Head of caudate nucleus (tissue), 42 donors: ENCODE measurements around the gene SUN5.

Source experiments
- DNase-seq, 42 donors: peaks; one replicate each; pipeline versions ENCODE4 v3.0.0 to v3.0.0-alpha.2; 2020 to 2021; ENCODE audit warnings: mixed read lengths in 7 of 42
- intact Hi-C: fragments of 100-400 bp; cut with DNase I; formaldehyde crosslinking; loops from one replicate; pipeline ENCODE4 v1.15.0; 2022

Gene SUN5

DNA sequence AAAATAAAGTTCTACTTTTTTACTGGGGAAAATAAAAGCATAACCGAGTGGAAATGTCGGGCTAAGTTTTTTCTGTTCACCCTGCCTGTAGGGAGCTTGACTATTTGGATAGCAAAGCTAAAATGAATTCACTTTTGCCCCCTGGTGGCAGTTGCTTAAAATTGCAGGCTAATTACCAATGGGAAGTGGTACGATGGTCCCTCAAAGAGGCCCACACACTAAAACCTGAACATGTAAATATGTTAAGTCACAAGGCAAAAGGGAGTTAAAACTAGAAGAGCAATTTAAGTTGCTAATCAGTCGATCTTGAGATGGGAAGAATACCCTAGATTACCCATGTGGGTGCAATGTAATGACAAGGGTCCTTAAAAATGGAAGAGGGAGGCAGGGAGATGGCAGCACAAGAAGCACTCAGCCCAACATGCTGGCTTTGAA, 916 bp upstream of the SUN5 start:
- intact Hi-C loops = no loop called here
- DNase-seq = no peak

DNA sequence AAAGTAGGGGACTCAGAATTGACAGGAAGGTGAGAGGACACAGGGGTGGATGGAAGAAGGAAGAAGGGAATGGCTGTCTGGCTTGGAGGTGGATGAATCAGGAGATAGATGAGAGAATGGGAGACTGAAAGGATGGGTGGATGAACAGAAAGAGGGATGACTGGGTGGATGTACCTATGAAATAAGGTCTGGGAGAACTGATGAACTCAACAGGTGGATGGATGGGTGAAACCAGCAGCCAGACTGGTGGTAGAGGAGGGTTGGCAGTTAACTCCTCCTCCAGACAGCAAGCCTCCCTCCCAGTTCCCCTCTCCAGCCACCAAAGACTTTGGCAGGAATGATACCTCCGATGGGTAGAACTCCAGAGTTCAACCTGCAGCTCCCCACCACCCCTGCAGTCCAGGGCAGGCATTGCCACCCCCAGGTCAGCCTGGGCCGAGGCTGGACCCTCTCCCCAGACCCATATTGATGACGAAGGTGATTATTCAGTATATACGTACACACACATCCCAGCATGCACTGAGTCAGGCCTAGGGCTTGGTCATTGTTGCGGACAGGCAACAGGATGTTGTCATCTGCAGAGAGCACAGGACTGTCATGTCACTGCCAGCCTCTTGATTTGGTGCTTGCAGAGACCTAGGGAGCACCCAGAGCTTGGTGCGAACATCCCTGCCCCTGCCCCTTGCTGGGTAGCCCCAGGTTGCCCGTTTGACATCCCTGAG, 2.0 kb downstream of the SUN5 start:
- DNase-seq = no peak
- intact Hi-C loops = no loop called here

DNA sequence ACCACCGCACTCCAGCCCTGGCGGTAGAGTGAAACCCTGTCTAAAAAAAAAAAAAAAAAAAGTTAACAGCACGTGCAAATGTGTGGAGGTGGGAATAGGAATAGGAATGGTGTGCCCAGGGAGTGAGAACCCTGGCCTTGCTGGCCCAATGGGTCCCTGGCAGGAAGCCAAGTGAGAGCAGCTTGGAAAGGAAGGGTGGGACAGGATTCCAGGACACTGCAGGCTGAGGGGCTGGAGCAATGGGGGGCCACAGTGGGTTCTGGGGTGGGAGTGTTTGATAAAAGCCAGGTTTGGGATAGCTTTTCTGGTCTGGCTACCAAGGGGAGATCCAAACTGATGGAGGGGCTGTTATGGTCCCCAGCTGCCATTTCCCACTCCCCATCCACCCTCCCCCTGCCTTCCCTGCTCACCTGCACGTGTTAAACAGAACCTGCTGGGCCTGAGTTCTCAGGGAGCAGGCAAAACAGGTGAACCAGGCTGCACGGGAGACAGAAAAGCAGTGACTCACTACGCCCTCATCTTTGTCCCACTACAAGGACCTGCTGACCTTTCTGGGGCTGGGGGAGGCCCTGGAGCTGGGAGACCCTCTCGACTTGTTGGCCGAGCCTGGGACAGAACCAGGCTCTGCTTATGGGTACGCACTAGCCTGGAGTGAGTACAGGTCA, 3.3 kb downstream of the SUN5 start:
- intact Hi-C loops = no loop called here
- no peak for DNase-seq

DNA sequence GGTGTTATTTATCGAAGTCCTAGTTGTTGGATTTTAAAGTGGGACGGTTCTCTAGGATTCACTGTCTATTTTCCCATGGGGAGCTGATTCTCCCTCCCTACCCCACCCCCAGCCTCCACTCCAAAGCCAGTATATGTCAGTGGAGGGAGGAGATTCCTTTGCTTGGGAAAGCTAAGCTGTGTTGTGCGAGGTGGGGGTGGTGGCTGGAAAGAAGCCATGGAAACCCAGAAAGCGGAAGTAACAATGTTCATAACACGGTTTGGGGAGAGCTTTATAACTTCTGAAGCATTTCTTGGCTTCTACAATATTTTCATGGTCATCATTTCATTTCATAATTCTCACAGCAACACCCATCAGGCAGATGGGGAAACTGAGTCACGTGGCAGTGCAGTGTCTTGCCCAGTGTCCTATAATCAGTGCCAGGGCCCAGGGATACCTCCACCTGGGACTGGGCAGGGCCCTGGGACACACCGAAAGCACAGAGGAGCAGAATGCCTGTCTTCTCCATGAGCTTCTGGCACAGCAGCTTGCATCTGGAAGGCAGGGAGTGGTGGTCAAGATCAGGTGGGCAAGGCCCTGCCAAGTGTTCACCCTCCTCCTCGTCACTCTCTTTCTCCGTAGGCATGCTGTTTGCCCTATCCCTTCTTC, 4.5 kb downstream of the SUN5 start:
- intact Hi-C loops = no loop called here
- DNase-seq = no peak

DNA sequence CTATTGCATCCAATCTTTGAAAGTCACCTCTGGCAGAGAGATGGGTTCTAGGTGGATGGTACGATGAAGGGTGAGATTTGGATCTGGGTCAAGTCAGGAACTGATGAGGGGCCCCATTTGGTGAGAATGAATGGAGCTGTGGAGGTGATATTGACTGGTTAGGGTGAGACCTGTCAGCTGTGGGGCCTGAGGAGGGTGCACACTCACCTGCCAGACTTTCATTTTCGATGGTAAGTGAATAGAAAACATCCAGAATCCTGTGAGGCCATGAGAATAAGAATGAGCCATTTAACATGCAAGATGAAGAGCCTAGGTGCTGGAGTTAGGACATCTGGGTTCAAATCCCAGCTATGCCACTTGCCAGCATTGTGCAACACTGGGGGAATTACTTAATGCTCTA, 6.8 kb downstream of the SUN5 start:
- intact Hi-C loops = no loop called here
- no peak for DNase-seq

DNA sequence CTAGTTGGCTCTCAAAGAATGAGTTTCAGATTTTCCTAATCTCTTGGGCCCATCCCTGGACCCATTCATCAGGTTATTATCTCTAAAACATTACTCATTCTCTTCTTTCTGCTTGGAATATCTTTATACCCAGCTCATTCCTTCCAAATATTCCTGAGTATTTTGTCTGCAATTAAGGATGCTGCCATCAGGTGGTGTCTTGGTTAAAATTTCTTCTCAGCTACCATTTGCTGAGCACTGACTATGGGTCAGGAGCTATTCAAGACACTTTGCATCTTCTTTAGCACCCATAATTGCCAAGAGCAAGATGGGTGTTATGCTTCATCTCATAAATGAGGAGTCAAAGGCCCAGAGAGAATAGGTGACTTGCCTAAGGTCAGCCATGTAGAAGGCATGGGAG, 8.4 kb downstream of the SUN5 start:
- intact Hi-C loops = no loop called here
- DNase-seq = no peak

DNA sequence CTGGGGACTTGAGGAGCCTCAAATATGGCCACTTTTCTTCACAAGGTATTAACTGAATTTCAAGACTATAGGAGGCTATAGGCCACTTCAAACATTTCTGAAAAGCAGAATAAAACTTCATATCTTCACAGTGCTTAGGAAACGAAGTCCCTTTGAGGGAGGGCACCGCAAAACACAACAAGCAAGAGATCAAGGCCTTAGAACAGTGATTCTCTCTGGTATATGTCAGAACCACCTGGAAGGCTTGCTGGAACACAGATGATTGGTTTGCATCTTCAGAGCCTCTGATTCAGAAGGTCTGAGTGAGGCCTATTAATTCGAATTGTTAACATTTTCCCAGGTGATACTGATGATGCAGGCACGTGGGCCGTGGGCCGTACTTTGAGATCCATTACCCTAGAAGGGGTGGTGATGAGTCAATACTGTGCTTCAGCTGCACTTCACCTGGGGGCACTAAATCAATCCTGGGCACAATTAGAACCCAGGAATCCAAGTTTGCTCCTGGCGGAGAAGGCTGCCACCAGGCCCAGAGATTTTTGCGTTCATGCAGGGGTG, 10.7 kb downstream of the SUN5 start:
- no peak for DNase-seq
- intact Hi-C loops = no loop called here

DNA sequence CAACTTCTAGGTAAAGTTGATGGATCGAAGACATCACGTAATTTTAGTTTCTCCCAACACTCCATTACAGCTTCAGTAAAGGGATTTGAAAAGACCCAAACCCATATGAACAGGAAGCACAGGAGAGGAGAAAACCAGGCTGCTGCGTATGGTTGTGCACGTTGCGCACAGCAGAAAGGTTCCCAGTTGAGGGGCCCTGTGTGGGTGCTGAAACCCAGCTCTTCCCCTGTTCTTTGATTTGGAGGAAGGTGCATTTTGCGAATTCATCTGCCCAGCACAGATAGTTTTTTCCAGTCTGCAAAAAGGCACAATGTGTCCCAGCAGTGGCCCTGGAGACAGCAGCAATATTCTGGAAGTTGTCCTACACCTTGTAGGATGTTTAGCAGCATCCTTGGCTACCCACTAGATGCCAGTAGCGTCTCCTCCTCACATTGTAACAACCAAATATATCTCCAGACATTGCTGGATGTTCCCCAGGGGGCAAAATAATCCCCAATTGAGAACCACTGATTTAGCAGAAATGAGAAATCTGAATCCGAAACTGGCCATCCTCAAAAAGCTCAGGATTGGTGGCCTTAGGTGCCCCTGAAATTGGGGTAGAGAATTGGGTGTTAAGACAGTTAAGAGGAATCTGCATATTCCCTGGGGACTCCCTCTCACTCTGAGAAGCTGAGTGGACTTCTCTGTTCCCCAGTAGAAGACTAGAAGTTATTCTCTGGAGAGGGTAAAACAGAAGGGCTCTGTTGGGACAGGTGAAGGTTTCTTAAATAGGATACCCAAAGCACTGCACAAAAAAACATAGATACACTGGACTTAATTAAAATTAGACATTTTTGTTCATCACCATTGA, 12.2 kb downstream of the SUN5 start:
- DNase-seq = no peak
- intact Hi-C loops = no loop called here

DNA sequence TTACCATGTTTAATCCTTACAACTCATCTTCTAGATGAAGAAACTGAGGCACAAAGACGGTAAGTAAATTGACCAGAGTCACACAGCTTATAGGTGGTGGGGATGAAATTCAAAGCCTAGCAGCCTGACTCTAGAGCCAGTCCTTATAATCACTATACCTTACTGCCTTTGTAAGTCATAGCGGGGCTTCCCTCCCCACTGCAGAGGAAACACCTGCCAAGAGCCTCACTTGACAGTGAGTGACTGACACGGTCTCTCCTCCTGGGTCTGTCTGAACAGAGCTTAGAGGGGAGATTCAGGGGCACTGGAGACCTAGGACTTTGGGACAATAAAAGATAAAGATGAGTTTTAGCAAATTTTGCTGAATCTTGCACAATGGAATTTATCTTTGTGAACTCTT, 12.8 kb downstream of the SUN5 start:
- DNase-seq = no peak
- intact Hi-C loops = no loop called here

DNA sequence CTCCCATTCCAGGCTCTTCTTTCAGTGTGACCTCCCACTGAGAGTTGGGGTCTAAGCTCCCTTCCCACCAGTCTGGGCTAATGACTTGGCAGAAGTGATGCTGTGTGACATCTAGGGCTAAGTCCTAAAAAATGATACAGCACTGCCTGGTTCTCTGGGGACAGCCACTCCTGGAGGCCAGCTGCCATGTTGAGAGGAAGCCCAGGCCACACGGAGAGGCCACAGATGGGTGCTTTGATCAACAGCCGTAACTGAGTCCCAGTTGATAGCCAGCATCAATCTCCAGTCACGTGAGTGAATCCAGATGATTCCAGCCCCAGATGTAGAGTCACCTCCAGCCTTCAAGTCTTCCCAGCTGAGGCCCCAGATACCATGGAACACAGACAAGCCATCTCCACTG, 13.8 kb downstream of the SUN5 start:
- intact Hi-C loops = no loop called here
- DNase-seq = no peak

DNA sequence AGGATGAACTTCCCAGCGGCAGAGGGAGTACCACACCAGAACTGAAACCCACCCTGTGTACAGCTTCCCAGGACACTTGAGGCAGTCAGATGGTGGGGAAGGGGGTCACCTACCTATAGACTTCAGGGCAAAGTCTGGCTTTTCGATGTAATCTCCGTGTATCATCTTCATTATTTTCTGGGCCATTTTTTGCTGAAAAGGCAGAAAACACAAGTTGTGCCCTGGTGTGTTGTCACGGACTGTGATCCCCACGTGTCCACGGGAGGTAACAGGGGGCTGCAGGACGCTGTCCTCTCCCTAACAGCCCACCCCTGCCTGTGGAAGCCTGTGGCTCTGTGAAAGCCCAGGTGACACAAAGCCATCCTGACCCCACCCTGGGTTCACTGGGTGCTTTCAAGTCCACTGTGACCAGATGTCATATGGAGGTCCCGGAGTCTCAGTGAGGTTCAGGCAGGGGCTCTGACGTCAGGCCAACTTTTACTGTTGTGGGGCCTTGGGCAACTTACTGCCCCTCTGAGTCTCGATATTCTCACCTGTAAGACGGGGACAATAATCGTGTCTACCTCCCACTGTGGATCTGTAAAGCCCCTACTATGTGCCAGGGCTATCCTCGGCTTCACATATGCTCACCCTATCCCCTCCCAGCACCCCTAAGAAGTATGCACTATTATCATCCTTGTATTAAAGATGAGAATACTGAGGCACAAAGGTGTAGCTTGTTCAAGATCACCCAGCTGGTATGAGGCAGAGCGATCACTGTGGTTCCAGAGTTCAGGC, 14.5 kb downstream of the SUN5 start:
- no peak for DNase-seq

DNA sequence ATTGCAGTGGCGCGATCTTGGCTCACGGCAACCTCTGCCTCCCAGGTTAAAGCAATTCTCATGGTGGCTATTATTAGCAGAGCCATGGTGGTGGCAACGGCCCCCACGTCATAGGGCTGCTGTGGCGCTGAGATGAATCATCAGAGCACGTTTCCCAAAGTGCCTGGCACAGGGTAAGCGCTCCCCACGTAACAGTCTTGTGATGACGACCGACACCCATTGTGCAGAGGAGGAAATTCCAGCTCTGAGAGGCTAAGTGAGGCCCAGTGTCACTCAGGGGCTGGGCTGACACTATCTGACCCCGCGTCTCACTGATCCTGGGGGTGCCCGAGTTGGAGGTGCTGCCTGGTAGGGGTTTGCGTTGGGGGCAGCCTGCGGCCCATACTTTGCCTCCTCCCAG, 16.2 kb downstream of the SUN5 start:
- DNase-seq = peak in 14 of 42 donors; percentile 21 to 69 (median 36)
- intact Hi-C loops = no loop called here

More for the DNA sequence above, 14.5 kb downstream of the SUN5 start:
- intact Hi-C loops = no loop called here

DNA sequence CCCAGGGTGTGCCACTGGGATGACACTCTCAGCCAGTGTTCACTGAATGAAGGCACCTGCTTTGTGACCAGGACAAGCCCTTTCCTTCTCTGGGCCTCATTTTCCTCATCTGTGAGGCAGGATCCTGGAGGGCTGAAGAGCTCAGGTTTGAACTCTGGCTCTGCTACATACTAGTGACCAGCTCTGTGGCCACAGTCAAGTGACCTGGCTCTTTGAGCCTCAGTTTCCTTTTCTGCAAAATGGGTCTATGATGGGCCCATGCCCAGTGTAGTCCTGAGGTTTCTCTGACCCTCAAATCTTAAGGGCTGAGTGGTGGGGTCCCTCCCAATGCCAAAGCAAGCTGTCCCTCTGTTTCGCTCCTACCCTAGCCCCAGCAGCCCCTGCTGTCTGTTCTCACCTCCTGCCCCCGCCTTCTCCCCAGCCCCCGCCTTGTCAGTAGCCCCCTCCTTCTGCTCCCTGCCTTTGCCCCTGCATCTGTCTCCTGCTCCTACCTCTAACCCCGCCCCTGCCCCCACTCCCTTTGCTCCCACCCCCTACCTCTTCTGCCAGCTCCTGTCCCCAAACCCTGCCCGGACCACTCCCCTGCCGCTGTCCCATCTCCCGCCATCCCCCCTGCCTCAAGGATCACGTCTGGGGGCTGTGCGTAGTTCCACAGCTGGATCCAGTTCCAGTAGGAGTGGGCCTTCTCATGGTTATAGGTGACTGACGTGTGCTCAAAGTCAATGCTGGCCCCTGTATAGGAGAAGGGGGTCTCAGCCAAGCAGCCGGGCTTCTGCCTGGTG, 17.0 kb downstream of the SUN5 start:
- intact Hi-C loops = no loop called here
- DNase-seq = no peak

DNA sequence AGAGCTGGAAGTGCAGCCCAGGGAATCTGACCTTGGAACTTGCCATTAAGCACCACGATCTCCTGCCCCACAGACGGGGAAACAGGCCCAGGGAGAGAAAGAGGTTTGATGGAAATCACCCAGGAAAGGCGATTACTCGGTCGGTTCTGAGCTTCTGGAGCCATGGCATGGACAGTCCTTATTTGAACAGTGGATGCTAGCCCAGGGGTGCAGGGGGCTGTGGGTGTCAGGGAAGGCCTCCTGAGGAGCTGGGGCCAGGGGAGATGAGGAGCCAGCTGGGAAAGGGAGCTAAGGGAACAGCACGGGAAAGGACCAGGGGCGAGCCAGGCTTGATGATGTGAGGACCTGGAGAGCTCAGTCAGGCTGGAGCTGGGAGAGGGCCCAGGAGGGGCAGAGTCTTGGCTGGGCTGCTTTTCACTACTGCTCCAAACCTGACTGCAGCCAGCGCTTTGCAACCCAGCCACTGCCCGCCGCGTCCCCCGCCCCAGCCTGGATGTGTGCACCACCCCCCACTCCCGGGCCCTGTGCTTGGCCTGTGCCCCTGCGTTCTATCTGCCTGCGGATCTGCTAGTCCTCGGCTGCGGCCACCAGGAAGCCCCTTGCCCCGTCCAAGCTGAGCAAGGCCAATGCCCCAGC, 17.8 kb downstream of the SUN5 start:
- intact Hi-C loops = no loop called here
- DNase-seq = peak in 14 of 42 donors; percentile 19 to 53 (median 38)

DNA sequence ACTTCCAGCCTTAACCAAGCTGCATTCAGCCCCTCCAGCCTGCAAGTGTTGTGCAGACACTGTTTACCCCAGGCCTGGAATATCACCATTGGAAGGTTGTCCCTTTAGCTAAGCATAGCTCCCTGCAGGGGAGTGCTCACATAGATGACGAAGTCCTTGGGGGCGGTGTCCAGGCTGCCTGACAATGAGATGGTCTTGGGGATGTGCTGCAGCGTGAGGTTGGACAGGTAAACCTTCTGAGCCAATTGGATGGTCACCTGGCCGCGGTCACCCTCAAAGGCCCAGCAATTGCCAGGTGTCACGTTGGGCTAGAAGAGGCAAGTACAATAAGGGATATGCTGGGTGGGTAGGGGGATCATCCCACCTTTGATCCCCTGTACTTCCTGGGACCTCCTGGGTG, 18.6 kb downstream of the SUN5 start:
- intact Hi-C loops = no loop called here
- DNase-seq = no peak

DNA sequence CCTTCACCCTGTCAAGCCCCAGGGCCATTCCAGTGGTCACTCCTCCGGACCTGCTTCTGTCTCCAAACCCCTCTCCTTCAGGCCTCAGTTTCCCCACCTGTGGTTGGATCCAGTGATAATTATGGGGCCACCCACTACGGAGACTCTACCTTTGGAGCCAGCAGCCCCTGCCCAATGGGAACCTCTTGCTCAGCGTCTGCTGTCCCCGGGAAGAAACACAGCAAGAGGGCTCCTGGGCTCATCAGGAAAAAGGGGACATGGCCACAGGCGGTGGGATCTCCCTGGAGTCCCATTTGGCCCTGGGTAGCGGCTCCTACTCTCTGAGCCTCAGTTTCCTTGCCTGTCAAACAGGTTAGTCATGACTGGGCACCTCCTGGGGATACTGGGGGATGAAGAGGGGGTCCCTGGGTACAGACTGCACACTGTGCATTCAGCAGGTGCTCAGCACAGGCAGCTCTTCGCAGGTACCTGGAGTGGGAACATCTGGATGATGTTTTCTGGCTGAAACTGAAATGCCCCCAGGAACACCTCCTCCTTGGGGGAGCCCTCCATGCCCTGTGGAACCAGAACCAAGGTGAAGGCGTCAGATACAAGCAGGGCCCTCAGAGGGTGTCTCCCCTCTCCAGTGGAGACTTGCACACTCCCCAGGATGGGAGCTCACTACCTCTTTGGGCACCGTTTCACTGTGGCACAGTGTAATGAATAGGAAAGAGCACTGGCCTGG, 19.4 kb downstream of the SUN5 start:
- intact Hi-C loops = no loop called here
- no peak for DNase-seq

DNA sequence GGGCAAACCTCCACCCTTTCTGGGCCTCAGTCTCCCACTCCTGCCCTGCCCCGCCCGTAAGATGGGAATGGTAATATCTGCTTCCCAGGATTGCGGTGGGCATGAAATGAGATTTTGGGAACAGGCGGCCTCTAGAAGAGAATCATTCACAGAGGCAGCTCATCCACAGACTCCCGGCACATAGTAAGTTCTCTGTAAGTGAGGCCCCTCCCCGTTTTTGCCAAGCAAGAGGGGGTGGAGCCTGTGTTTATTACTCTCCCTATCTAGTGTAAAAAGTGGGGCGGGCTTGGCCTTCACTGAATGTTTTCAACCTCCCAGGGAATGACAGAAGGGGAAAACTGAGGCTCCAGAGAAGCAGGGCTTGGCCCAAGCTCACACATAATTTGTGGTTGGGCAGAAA, 20.0 kb downstream of the SUN5 start:
- intact Hi-C loops = no loop called here

More for the DNA sequence above, 20.0 kb downstream of the SUN5 start:
- DNase-seq = peak; percentile 39 to 90 (median 74)
